HG02973 (cell line): ENCODE results near the gene RPS27L.

ENCODE experiments used
- ATAC-seq: cut with Tn5 transposase; IDR thresholded peaks from one replicate; pipeline ENCODE4 v1.9.1; 2021; ENCODE audit warnings: moderate library complexity; ENCODE audit not compliant: unreplicated experiment

Gene RPS27L

GRCh38 chr15:63188247-63188925 lies 31.1 kb upstream of the RPS27L start:
- ATAC-seq = no peak

- no peak for ATAC-seq
Observed at GRCh38 chr15:63187589-63188226, 30.4 kb upstream of the RPS27L start.

DNA sequence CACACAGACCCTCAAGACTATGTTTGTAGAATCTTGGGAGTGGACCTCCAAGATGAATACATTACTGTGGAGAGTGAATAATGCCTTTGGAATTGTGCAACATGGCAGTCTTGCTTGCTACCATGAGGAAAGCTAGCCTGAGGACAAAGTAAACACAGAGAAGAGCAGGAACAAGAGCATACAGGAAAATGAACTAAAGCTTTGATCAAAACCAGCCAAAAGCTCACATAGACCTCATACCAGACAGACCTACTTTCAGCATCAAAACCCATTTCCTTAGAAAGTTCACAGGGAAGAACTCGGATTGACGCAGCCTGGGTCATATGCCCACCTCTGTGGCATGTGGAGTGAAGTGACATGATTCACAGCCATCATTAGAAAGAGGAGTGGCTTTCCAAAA lies 28.8 kb upstream of the RPS27L start:
- no peak for ATAC-seq

DNA sequence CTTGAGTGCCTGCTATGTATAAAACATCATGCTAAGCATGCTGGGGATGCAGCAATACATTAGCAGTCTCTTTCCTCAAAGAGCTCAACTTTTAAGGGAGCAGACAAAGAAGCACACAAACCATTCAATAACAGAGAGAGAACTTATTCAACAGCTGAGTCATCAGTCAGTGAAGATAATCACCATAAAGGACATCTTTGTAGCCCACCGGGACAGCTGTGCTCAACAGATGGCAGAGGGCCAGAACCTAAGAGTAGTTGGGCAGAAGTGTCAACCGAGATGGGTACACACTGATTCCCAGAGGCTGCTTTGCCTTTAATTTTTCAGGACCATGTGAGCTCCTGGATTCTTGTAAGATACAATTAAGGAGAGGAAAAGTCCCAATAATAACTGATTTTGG lies 27.9 kb upstream of the RPS27L start:
- ATAC-seq = no peak

DNA sequence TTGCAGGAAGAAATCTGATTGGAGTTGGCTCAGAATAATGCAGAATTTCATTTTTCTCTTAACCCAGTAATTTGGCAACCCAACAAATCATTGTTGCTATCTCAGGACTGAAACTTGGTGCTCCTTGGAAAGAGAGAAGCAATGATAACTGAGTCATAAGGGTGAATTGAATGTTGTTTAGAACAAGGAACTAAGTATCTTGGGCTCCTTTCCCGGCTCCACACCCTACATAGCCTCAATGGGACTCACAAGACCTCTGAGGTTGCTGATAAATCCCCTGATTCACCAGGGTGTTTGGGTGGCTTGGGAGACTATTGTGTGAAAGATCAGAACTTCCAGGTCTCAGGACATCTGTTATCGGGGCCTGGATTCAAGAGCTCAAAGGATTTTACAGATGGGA lies 24.4 kb upstream of the RPS27L start:
- ATAC-seq = no peak

DNA sequence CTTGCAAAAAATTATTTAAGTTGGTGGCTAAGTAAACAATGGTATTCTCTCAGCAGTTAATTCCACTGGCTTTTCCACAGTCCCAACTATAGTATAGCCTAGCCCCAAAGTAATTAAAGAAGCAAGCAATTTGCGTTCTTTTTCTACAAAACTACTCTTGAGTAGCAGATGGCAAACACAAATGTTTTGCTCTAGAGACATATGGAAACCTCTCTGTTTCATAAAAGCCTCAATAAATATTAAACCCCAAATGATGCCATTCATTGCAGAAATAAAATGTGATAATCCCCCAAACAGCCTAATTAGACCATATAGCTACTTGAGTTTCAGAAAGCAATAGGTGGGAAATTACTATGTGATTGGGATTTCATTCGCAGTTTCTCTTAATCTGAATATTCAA lies 23.5 kb upstream of the RPS27L start:
- no peak for ATAC-seq

DNA sequence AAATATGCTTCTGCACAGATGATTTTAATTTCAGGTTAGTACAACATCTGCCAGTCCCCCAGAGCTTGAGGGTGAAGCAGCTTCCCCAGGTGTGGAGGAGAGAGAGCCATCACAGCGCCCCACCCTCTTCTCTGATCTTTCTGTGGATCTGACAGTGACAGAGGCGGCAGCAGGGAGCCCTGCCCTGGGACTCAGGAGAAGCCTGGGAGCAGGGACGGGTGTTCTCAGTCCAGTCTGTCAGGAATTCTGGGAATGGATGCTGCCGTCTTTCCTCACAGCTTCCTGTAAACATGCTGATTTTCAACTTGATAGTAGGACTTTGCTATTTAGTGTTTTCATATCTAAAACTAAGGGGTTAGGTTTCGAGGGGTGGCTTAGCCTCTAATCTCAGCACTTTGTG lies 20.8 kb upstream of the RPS27L start:
- ATAC-seq = no peak

- ATAC-seq = no peak
Observed at GRCh38 chr15:63176302-63176701, 19.0 kb upstream of the RPS27L start.

DNA sequence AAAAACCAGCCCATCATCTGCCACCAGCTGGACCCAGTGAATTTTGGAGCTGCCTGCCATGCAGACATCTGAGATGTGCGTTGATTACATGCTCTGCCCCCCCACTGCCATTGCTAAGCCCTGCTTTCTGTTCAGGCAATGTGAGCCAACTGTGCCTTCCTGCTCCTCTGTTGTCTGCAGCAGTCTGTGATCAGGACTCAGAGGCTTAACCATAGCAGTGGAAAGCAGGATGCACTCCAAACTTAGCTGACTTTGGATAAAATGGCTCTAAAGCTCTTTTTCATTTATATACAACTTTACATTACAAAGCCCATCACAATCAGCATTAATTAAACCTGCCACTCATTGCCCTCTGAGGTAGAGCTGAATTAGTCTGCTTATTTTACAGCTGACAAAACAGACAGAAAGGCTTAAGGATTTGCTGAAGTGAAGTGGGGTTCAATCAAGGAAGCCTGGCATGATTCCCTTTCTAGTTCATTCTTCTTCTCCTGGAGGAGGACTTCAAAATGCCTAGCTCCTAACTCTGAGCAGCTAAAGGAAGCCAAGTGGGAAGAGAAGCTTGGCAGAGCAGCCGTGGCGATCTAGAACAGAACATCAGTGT lies 15.7 kb upstream of the RPS27L start:
- ATAC-seq = no peak

- no peak for ATAC-seq
Observed at GRCh38 chr15:63172376-63172775, 15.1 kb upstream of the RPS27L start.

- no peak for ATAC-seq
Observed at GRCh38 chr15:63169788-63170187, 12.5 kb upstream of the RPS27L start.

- no peak for ATAC-seq
Observed at GRCh38 chr15:63166219-63166618, 8.9 kb upstream of the RPS27L start.

GRCh38 chr15:63165166-63165859 lies 8.0 kb upstream of the RPS27L start:
- ATAC-seq = no peak

- ATAC-seq = no peak
Observed at GRCh38 chr15:63163217-63163616, 5.9 kb upstream of the RPS27L start.

DNA sequence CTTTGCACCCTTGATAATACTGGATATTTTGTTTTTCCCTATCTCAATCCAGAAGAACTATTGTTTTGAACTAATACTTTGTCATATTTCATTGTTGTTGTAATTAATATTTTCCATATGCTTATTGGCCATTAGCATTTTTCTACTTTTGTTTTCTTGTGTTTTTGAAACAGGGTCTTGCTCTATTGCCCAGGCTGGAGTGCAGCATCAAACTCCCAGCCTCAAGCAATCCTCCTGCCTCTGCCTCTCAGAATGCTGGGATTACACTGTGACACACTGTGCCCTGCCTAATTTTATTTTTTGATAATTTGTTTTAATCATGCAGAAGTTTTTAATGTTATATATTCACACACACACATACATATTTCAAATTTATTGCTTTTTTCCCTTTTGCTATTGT lies 3.4 kb upstream of the RPS27L start:
- ATAC-seq = no peak

DNA sequence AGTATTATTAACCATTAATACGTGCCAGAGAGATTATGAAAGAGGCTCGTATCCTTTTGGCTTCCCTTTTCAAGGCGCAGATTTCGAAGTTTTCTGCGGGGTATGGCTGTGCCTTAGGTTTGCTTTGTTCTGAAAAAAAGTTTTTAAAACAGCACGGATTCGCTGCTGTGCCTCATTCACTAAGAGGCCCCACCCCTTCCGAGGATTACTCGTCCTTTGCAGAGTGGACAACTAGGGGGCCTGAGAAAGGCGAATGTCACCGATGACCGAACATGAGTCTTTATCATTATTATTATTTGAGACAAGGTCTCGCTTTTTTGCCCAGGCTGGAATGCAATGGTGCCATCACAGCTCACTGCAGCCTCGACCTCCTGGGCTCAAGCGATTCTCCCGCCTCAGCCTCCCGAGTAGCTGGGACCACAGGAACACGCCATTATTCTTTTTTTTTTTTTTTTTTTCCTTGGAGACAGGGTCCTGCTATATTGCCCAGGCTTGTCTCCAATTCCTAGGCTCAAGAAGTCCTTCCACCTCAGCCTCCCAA lies 684 bp upstream of the RPS27L start:
- ATAC-seq = peak; percentile 29

DNA sequence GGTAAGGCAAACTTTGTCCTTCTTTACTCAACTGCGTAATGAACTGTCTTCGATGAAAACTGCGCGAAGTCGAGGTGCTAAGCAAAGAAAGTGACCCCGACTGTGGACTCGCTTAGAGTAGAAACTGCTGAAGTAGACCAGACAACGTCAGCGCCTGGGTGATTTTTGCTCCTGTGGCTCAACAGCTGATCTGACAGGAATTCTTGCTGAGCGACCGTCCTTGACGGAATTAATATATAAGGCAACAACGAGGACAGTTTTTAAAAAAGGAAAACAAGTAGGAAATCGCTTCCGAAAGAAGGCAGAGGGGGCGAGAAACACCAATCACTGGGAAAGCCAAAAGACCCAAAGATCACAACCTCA lies 541 bp downstream of the RPS27L start:
- peak; percentile 11 for ATAC-seq

DNA sequence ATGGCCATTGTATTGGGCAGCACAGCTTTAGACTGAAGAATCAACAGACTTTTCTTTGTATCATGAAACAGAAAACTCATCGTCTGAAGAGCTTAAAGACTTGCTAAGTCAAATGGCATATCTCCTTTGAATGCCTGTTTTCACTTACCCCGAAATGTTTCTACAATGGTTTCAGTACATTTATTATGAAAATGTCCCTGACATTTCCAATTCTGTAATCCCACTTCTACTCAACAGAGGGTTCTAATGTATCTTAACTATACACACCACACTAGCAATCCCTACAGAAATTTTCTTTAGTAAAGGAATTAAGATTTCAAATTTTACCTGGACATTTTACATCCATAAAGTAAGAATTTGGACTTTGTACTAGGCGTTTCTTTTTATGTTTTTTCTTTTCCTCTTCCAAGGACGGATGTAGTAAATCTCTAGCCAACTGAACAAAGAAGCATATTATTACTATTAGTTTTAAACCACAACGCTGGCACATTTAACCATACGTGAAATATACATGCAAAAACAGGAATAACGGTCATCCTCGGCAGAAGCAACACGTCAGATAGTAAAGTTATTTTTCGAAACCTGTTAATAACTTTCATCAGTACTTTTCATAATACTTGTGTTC lies 1.1 kb downstream of the RPS27L start:
- ATAC-seq = no peak

DNA sequence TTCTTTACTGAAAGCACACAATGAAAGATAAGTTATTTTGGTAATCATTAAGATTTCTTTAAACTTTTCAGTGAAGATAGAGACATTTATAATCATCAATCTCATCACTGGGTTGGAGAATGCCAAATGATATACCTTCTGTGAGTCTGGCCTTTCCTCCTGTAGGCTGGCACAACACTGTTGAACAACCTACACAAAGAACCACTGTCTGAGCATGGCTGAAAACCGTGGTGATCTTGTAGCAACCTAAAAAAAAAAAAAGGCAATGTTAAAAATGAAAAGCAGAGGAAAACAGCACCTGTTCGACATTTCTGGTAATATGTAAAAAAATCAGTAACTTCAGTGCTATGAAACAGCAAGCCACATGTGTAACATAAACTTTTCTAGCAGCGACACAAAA lies 1.8 kb downstream of the RPS27L start:
- no peak for ATAC-seq

DNA sequence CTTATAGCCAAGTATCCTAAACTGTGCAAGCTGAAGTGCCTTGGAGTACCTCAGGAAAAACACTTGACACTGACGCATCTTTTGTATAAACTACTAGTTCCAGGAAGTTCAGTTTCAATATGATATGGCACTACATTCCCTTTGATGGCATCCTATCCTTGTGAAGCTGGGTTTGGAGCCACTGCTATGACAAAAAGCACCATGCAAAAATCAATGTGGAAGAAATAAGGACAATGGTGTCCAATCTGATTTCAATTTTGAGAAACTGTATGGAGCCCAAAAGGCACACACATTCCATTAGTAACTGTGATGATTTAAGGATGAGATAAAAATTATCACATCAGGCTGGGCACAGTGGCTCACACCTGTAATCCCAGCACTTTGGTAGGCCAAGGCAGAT lies 5.6 kb downstream of the RPS27L start:
- no peak for ATAC-seq

GRCh38 chr15:63146684-63147083 lies 10.6 kb downstream of the RPS27L start:
- ATAC-seq = no peak
